Testis (tissue), 2 donors: ENCODE data around the gene MND1.

Experiments used
- POLR2A ChIP-seq: fragments of 450-650 bp; IDR thresholded peaks from one replicate; pipeline ENCODE4 v1.6.1; 2017; ENCODE audit warnings: antibody characterized with exemption, mild to moderate bottlenecking, moderate library complexity
- TF ChIP-seq, protein P1 (sequence below), 3 experiments: fragments of 450-650 bp in 2 of 3; fragments of 200-600 bp in 1 of 3; sonication (generic) in 1 of 3; IDR thresholded peaks; one replicate each; pipeline ENCODE4 v1.5.1; 2016 to 2019; ENCODE audit warnings: antibody characterized with exemption in 3 of 3, mild to moderate bottlenecking in 2 of 3, moderate library complexity in 1 of 3

DNA sequence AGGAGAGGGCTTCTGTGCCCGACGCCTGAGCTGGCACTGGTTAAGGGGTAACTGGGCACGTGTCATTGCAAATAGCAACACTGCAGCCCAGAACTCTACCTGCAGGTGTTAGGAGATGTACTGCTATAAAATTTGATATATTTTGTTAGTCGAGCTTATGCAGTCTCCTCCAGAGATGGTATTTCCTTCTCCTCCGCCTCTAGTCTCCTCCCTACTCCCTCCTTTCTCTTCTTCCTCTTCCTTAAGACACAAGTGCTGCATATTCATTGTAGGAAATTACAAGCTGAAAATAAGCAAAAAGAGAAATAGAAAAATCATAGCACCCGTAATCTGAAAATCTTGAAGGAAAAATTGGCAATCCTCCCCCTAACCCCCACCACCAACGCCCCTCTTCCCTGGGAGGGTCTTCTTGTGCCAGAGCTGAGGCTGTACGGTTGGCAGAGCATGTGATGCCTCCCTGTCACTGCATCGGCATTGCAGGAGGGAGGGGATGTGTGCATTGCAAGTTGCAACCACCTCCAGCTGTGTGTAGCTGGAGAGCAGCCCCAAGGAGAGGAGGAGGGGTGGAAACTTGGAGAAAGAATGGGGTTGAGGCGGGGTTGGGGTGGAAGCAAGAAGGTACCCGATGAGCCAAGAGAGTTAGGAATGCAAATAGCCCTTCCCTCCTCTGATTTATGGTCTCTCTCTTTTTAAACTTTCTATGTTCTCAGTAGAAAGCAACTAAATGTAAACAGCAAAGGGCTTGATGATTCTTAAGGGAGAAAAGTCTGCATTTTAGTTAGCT is 48.3 kb upstream of the MND1 start:
- TF ChIP-seq, protein P1, sequence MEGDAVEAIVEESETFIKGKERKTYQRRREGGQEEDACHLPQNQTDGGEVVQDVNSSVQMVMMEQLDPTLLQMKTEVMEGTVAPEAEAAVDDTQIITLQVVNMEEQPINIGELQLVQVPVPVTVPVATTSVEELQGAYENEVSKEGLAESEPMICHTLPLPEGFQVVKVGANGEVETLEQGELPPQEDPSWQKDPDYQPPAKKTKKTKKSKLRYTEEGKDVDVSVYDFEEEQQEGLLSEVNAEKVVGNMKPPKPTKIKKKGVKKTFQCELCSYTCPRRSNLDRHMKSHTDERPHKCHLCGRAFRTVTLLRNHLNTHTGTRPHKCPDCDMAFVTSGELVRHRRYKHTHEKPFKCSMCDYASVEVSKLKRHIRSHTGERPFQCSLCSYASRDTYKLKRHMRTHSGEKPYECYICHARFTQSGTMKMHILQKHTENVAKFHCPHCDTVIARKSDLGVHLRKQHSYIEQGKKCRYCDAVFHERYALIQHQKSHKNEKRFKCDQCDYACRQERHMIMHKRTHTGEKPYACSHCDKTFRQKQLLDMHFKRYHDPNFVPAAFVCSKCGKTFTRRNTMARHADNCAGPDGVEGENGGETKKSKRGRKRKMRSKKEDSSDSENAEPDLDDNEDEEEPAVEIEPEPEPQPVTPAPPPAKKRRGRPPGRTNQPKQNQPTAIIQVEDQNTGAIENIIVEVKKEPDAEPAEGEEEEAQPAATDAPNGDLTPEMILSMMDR (IDR thresholded peaks at IDR 0.05), result no peak
- TF ChIP-seq POLR2A, result no peak
